ENCODE measurements around the gene TRIP6.
"Not testable (repeated sequence)": the region's sequence is repeated elsewhere in the genome, so short reads cannot be mapped to it uniquely, and the experiment has no call there.

TRIP6 gene

GRCh38 chr7:100919779-100920437, 52.7 kb downstream of the TRIP6 start:
- not testable (repeated sequence) for DNase-seq

GRCh38 chr7:100921039-100921438, 53.9 kb downstream of the TRIP6 start:
- no peak for DNase-seq

All from hematopoietic multipotent progenitor cell treated with erythropoietin and hydrocortisone succinate and interleukin-3 and kit ligand, for 4 days (in vitro differentiated cells).